ENCODE measurements around the gene KIAA0930. TPM values are rescaled to one million over a fixed set of nuclear protein-coding genes. Genes with fewer than 3 reads are reported as not detected.

KIAA0930 gene
- total RNA-seq, 1 experiment from 2014 or later = 61.9 TPM

DNA sequence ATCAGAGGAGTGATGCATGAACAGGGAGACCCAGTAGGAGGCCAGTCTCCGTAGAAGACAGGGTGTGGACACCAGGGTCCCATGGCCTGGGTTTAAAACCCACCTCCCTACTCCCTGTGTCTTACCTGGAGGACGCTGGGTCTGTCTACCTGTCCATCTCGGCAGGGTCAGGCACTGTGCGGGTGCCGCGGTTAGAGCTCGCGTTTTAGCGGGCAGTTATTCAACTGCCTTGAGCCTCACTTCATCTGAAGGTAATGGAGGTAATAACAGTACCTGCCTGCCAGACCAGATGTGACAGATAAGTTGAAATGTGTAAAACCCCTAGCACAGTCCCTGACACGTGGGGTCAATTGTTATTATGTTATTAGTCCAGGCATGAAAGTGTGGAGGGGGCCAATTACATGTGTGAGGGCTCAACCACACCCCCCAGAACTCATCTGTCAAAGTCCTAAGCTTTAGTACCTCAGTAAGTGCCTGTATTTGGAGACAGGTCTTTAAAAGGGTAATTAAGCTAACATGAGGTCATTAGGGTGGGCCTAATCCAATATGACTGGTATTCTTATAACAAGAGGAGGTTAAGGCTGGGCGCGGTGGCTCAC lies 35.9 kb upstream of the KIAA0930 start:
- POLR2A ChIA-PET = no interaction called here
- no peak for DNase-seq (ENCODE audit: unreplicated experiment)

DNA sequence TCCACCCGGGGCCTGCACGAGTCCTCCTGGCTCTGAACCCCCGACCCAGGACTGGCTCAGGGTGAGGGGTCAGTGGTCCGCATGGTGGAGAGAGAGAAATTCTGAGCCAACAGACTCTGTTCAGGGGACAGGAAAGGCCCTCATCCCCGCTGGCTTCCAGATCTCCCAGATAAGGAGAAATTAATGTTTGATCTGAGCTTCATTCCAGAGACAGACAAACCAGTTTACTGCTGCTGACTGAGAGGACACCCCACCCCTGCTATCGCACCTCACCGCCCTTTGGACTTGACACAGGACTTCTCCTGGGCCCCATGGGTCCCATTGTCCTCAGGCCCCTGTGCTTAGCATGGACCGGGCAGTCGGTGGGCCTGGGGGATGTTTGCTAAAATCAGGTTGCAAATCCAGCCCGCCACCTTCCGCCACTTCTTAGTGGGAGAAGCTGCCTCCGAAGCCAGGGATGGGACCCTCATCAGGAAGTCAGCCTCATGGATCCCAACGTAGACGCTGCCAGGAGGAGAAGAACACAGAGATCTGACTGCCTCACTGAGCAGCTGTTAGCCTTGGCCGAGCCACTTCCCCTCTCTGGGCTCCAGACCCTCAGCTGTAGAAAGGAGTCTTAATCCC lies 32.9 kb upstream of the KIAA0930 start:
- no peaks in the 10 kb centered on the region for H3K4me1 Mint-ChIP-seq (ENCODE audit: insufficient read depth, unreplicated experiment)
- H3K27me3 Mint-ChIP-seq (ENCODE audit: insufficient read depth, unreplicated experiment) = no peaks in the 10 kb centered on the region
- no peak overlapping the region for H3K27ac Mint-ChIP-seq (ENCODE audit: low read depth, unreplicated experiment)
- ChIA-PET CTCF (interaction anchor here (0.6 to 2.5 kb wide), 4 partner anchors 35 to 279 kb away, joined by 3 to 15 read pairs (median 4); no protein-coding TSS in a partner anchor), POLR2A (interaction anchor here (1.1 kb wide), 1 partner anchor 158 kb away, joined by 3 read pairs; no protein-coding TSS in a partner anchor)
- TF ChIP-seq, protein P1, sequence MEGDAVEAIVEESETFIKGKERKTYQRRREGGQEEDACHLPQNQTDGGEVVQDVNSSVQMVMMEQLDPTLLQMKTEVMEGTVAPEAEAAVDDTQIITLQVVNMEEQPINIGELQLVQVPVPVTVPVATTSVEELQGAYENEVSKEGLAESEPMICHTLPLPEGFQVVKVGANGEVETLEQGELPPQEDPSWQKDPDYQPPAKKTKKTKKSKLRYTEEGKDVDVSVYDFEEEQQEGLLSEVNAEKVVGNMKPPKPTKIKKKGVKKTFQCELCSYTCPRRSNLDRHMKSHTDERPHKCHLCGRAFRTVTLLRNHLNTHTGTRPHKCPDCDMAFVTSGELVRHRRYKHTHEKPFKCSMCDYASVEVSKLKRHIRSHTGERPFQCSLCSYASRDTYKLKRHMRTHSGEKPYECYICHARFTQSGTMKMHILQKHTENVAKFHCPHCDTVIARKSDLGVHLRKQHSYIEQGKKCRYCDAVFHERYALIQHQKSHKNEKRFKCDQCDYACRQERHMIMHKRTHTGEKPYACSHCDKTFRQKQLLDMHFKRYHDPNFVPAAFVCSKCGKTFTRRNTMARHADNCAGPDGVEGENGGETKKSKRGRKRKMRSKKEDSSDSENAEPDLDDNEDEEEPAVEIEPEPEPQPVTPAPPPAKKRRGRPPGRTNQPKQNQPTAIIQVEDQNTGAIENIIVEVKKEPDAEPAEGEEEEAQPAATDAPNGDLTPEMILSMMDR (IDR thresholded peaks at IDR 0.05; ENCODE audit: unreplicated experiment) = no peak
- no peaks in the 10 kb centered on the region for H3K36me3 Mint-ChIP-seq (ENCODE audit: insufficient read depth, unreplicated experiment)
- DNase-seq (ENCODE audit: unreplicated experiment) = no peak
- intact Hi-C loops (cut with micrococcal nuclease) = no loop called here
- no TSS peak for BruUV-seq (replicated peaks)
- H3K9me3 Mint-ChIP-seq (ENCODE audit: unreplicated experiment) = no peaks in the 10 kb centered on the region
- H3K4me3 Mint-ChIP-seq (ENCODE audit: unreplicated experiment) = no peak overlapping the region

More for the DNA sequence above, 35.9 kb upstream of the KIAA0930 start:
- H3K27ac Mint-ChIP-seq (ENCODE audit: low read depth, unreplicated experiment) = no peak overlapping the region
- H3K27me3 Mint-ChIP-seq (ENCODE audit: insufficient read depth, unreplicated experiment) = peaks cover 6% of the 10 kb centered on the region
- no peak overlapping the region for H3K4me3 Mint-ChIP-seq (ENCODE audit: unreplicated experiment)
- TF ChIP-seq, protein P1 (IDR thresholded peaks at IDR 0.05; ENCODE audit: unreplicated experiment) = no peak
- CTCF ChIA-PET = interaction anchor here (0.6 kb wide), 2 partner anchors 157 to 160 kb away, joined by 3 to 6 read pairs; no protein-coding TSS in a partner anchor
- BruUV-seq (replicated peaks) = no TSS peak
- intact Hi-C loops (cut with micrococcal nuclease) = no loop called here
- no peaks in the 10 kb centered on the region for H3K36me3 Mint-ChIP-seq (ENCODE audit: insufficient read depth, unreplicated experiment)
- no peaks in the 10 kb centered on the region for H3K9me3 Mint-ChIP-seq (ENCODE audit: unreplicated experiment)
- H3K4me1 Mint-ChIP-seq (ENCODE audit: insufficient read depth, unreplicated experiment) = no peaks in the 10 kb centered on the region

DNA sequence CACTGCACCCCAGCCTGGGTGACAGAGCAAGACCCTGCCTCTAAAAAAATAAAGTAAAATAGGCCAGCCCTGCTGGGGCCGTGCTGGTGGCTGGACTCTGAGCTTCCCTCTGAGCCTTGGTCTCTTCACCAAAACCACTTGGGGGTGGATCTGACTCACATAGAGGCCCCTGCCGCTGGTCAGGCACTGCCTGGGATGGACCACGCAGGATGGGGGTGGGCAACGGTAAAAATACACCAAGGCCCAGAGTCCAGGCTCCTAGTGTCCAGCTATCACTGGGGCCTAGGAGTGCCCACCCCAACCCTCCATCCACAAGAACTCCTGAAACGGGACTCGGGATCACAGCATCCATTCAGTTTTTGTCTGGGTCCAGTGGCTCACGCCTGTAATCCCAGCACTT lies 31.8 kb upstream of the KIAA0930 start:
- ChIA-PET CTCF (interaction anchor here (0.6 to 2.5 kb wide), 5 partner anchors 11 to 280 kb away, joined by 3 to 15 read pairs (median 3); no protein-coding TSS in a partner anchor), POLR2A (interaction anchor here (0.7 to 1.1 kb wide), 2 partner anchors 159 to 178 kb away, joined by 3 read pairs; no protein-coding TSS in a partner anchor)
- Mint-ChIP-seq H3K27me3 (ENCODE audit: insufficient read depth, unreplicated experiment) (no peaks in the 10 kb centered on the region), H3K4me1 (ENCODE audit: insufficient read depth, unreplicated experiment) (no peaks in the 10 kb centered on the region), H3K27ac (ENCODE audit: low read depth, unreplicated experiment) (no peak overlapping the region), H3K4me3 (ENCODE audit: unreplicated experiment) (no peak overlapping the region), H3K9me3 (ENCODE audit: unreplicated experiment) (no peaks in the 10 kb centered on the region), H3K36me3 (ENCODE audit: insufficient read depth, unreplicated experiment) (no peaks in the 10 kb centered on the region)
- no peak for DNase-seq (ENCODE audit: unreplicated experiment)
- TF ChIP-seq, protein P1 (IDR thresholded peaks at IDR 0.05; ENCODE audit: unreplicated experiment) = no peak
- BruUV-seq (replicated peaks) = no TSS peak
- intact Hi-C loops (cut with micrococcal nuclease) = no loop called here

DNA sequence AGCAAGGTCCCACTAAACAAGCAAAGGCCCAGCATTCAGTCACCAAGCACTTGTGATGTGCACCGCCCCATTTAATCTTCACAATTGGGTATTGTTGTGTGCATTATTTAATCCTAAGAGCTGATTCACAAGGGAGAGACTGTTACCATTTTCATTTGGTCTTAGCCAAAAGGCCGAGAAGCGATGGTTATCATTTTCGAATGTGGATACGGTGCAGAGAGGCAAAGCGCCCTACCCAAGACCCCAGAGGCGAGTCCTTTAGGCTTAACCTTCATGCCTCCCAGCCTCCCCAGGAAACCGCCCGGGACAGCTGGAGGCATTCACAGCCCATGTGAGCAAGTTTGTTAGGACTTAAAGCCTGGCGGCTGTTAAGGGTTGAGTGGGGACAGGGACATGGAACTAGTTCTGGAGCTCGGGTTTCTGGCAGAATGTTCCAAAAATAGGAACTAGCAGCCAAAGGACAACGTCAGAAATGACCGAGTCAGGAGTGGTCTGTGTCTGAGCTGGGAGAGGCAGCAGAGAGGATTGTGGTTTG lies 31.0 kb upstream of the KIAA0930 start:
- TF ChIP-seq, protein P1 (IDR thresholded peaks at IDR 0.05; ENCODE audit: unreplicated experiment) = no peak
- CTCF ChIA-PET = interaction anchor here (0.7 to 2.5 kb wide), 6 partner anchors 11 to 373 kb away, joined by 3 to 15 read pairs (median 4); no protein-coding TSS in a partner anchor
- H3K27me3 Mint-ChIP-seq (ENCODE audit: insufficient read depth, unreplicated experiment) = no peaks in the 10 kb centered on the region
- intact Hi-C loops (cut with micrococcal nuclease) = no loop called here
- H3K36me3 Mint-ChIP-seq (ENCODE audit: insufficient read depth, unreplicated experiment) = no peaks in the 10 kb centered on the region
- H3K4me3 Mint-ChIP-seq (ENCODE audit: unreplicated experiment) = no peak overlapping the region
- no peak overlapping the region for H3K27ac Mint-ChIP-seq (ENCODE audit: low read depth, unreplicated experiment)
- no peaks in the 10 kb centered on the region for H3K4me1 Mint-ChIP-seq (ENCODE audit: insufficient read depth, unreplicated experiment)
- POLR2A ChIA-PET = no interaction called here
- no TSS peak for BruUV-seq (replicated peaks)
- no peaks in the 10 kb centered on the region for H3K9me3 Mint-ChIP-seq (ENCODE audit: unreplicated experiment)
- DNase-seq (ENCODE audit: unreplicated experiment) = no peak
